GM21447 (cell line): Measurements from ENCODE around the gene GAST.
A peak's percentile ranks its signal among the peaks of the same experiment; 100 is the strongest.
"Not testable (repeated sequence)": the region's sequence is repeated elsewhere in the genome, so short reads cannot be mapped to it uniquely, and the experiment has no call there.

Experiments
- ATAC-seq: cut with Tn5 transposase; IDR thresholded peaks from one replicate; pipeline ENCODE4 v1.9.1; 2021; ENCODE audit not compliant: unreplicated experiment

The GAST gene

GRCh38 chr17:41711669-41712400 lies at the start of gene GAST:
Gene GAST, plus strand, starts transcription at chr17:41712331. Its CDS starts 3,106 bp downstream, at chr17:41715437.
- no peak for ATAC-seq

GRCh38 chr17:41663451-41664171 lies 48.5 kb upstream of the GAST start:
- ATAC-seq = no peak

GRCh38 chr17:41664172-41664457 lies 48.0 kb upstream of the GAST start:
- ATAC-seq = no peak

GRCh38 chr17:41664587-41665565 lies 47.3 kb upstream of the GAST start:
- no peak for ATAC-seq

- peak; percentile 47 for ATAC-seq
These were observed 46.4 kb upstream of the GAST start for GRCh38 chr17:41665566-41666236.

- peak; percentile 41 for ATAC-seq
These were observed 45.9 kb upstream of the GAST start for GRCh38 chr17:41666237-41666641.

- ATAC-seq = peak; percentile 43
These were observed 45.3 kb upstream of the GAST start for GRCh38 chr17:41666708-41667279.

- no peak for ATAC-seq
These were observed 44.7 kb upstream of the GAST start for GRCh38 chr17:41667280-41668041.

GRCh38 chr17:41672153-41672552 lies 40.0 kb upstream of the GAST start:
- ATAC-seq = no peak

- not testable (repeated sequence) for ATAC-seq
These were observed 36.7 kb upstream of the GAST start for GRCh38 chr17:41675157-41676057.

- no peak for ATAC-seq
These were observed 36.1 kb upstream of the GAST start for GRCh38 chr17:41676058-41676419.

- peak; percentile 20 for ATAC-seq
These were observed 33.7 kb upstream of the GAST start for GRCh38 chr17:41678411-41678906.

GRCh38 chr17:41678907-41679739 lies 33.0 kb upstream of the GAST start:
- peak; percentile 67 for ATAC-seq

- ATAC-seq = no peak
These were observed 32.2 kb upstream of the GAST start for GRCh38 chr17:41679740-41680425.

- ATAC-seq = no peak
These were observed 31.6 kb upstream of the GAST start for GRCh38 chr17:41680426-41681040.

- ATAC-seq = no peak
These were observed 30.4 kb upstream of the GAST start for GRCh38 chr17:41681776-41682175.

- ATAC-seq = no peak
These were observed 29.5 kb upstream of the GAST start for GRCh38 chr17:41682631-41683030.
